K562 (cell line): ENCODE data around the gene FILIP1L. TPM values are rescaled to one million over a fixed set of nuclear protein-coding genes. Genes with fewer than 3 reads are reported as not detected.

ENCODE experiments used
- ATAC-seq: fragments of 200-7000 bp; cut with Tn5 transposase; 3 replicates; pipeline ENCODE4 v1.9.1; 2020; ENCODE audit warnings: moderate library complexity
- BruUV-seq: library from RNA; stranded (reverse); fragments of 400-500 nt; replicated peaks from 2 replicates; lab custom pipeline; 2021; lab: Mats Ljungman, UMichigan
- CTCF ChIA-PET: fragments of 300-600 bp; formaldehyde crosslinking; extraction: SDS; loops from one replicate; lab custom pipeline; 2021; ENCODE audit warnings: low intra/inter-chr PET ratio; lab: Yijun Ruan, JAX
- POLR2A ChIA-PET: fragments of 300-600, 350-650 bp; sonication (Branson Sonifier 250); formaldehyde crosslinking; extraction: SDS; loops from one replicate; lab custom pipeline; 2021; ENCODE audit warnings: antibody characterized with exemption, inconsistent platforms; lab: Yijun Ruan, JAX
- DNase-seq, 4 experiments: peaks; one replicate each; pipeline versions ENCODE4 v3.0.0 to v3.0.0-alpha.2; 2011 to 2018; ENCODE audit warnings: low spot score in 3 of 4, mixed read lengths in 3 of 4; ENCODE audit errors: extremely low read depth in 1 of 4
- FAIRE-seq: peaks from 2 replicates; lab custom pipeline; 2011; peaks lifted over from hg19 to GRCh38; lab: Jason Lieb, UNC
- H2AFZ ChIP-seq: 2 replicates; pipeline ENCODE4 v1.6.0; 2011; ENCODE audit warnings: low read depth, low read length, control low read depth, inconsistent platforms
- H3K27ac ChIP-seq: fragments of 200-600 bp; 3 replicates; pipeline ENCODE4 v1.8.0; 2011; ENCODE audit warnings: low read depth, mild to moderate bottlenecking, control low read depth, inconsistent platforms, low read length, moderate library complexity, mixed read lengths; ENCODE audit errors: extremely low read depth
- H3K27me3 ChIP-seq, 2 experiments: fragments of 300-600 bp in 1 of 2; 2 replicates in 1 of 2; 3 replicates in 1 of 2; pipeline versions ENCODE4 v1.6.0 to v1.8.0; 2011; ENCODE audit warnings: inconsistent platforms in 2 of 2, low read length in 2 of 2, mild to moderate bottlenecking in 1 of 2, mixed read lengths in 1 of 2, moderate library complexity in 1 of 2; ENCODE audit not compliant: control insufficient read depth in 2 of 2, insufficient read depth in 2 of 2
- H3K36me3 ChIP-seq: fragments of 300-600 bp; 3 replicates; pipeline ENCODE4 v1.8.0; 2011; ENCODE audit warnings: mild to moderate bottlenecking, low read length, inconsistent platforms; ENCODE audit not compliant: control insufficient read depth, insufficient read depth
- H3K4me1 ChIP-seq, 2 experiments: fragments of 200-600 bp in 1 of 2; replicated peaks in 1 of 2; 2 replicates in 1 of 2; 3 replicates in 1 of 2; pipeline versions ENCODE4 v1.5.1 to v1.8.0; 2011; ENCODE audit warnings: inconsistent platforms in 2 of 2, low read length in 2 of 2, mild to moderate bottlenecking in 1 of 2, mixed read lengths in 1 of 2, moderate library complexity in 1 of 2; ENCODE audit not compliant: control insufficient read depth in 2 of 2, insufficient read depth in 2 of 2
- H3K4me2 ChIP-seq: 2 replicates; pipeline ENCODE4 v1.6.1; 2011; ENCODE audit warnings: low read length, control low read depth, inconsistent platforms, mixed read lengths; ENCODE audit not compliant: insufficient read depth
- H3K4me3 ChIP-seq: fragments of 200-600 bp; sonication (generic), shearing (Covaris generic); 2 replicates; pipeline ENCODE4 v1.5.1; 2016; ENCODE audit warnings: control low read depth, inconsistent platforms
- H3K79me2 ChIP-seq: fragments of 200-600 bp; 3 replicates; pipeline ENCODE4 v1.8.0; 2011; ENCODE audit warnings: low read length, inconsistent platforms; ENCODE audit not compliant: control insufficient read depth, insufficient read depth
- H3K9ac ChIP-seq, 2 experiments: 2 replicates each; pipeline versions ENCODE4 v1.6.0 to v1.6.1; 2011; ENCODE audit warnings: low read depth in 2 of 2, low read length in 2 of 2, control low read depth in 1 of 2, inconsistent platforms in 1 of 2, mild to moderate bottlenecking in 1 of 2, mixed read lengths in 1 of 2; ENCODE audit not compliant: insufficient read depth in 1 of 2
- H3K9me1 ChIP-seq: one replicate; pipeline ENCODE4 v1.6.0; 2011; ENCODE audit warnings: inconsistent platforms, mild to moderate bottlenecking, low read length, moderate library complexity; ENCODE audit not compliant: control insufficient read depth, insufficient read depth
- H3K9me3 ChIP-seq: replicated peaks from 2 replicates; pipeline ENCODE4 v1.5.1; 2011; ENCODE audit warnings: low read depth, low read length, inconsistent platforms; ENCODE audit not compliant: control insufficient read depth, insufficient read depth
- H4K20me1 ChIP-seq: replicated peaks from 2 replicates; pipeline ENCODE4 v1.6.1; 2011; ENCODE audit warnings: low read length, inconsistent platforms, mixed read lengths; ENCODE audit not compliant: control insufficient read depth, insufficient read depth
- HMGXB4 ChIP-seq: sonication (generic); formaldehyde crosslinking; IDR thresholded peaks from 2 replicates; pipeline ENCODE4 v1.8.1; 2023; ENCODE audit warnings: mild to moderate bottlenecking, missing genetic modification reagents
- MLLT1 ChIP-seq, 2 experiments: fragments of 450-650 bp; IDR thresholded peaks; 2 replicates each; pipeline ENCODE4 v1.6.1; 2016
- MTA3 ChIP-seq: fragments of 450-650 bp; formaldehyde crosslinking; IDR thresholded peaks from 2 replicates; pipeline ENCODE4 v1.6.1; 2017; ENCODE audit warnings: mild to moderate bottlenecking, borderline replicate concordance
- PHTF2 ChIP-seq: fragments of 250-450 bp; sonication (Bioruptor Pico); IDR thresholded peaks from 2 replicates; pipeline ENCODE4 v1.5.0; 2021; ENCODE audit warnings: mild to moderate bottlenecking
- RUNX1 ChIP-seq: sonication (generic); IDR thresholded peaks from 2 replicates; pipeline ENCODE4 v1.6.1; 2016; ENCODE audit warnings: antibody characterized with exemption, low read depth
- TAF15 ChIP-seq: fragments of 200-400 bp; formaldehyde crosslinking; IDR thresholded peaks from 2 replicates; pipeline ENCODE4 v1.6.1; 2017; ENCODE audit warnings: mild to moderate bottlenecking, low read depth, low read length, moderate library complexity
- TAL1 ChIP-seq: fragments of 450-650 bp; IDR thresholded peaks from 2 replicates; pipeline ENCODE4 v1.6.1; 2016; ENCODE audit warnings: mild to moderate bottlenecking
- USF1 ChIP-seq: sonication (generic); formaldehyde crosslinking; IDR thresholded peaks from 2 replicates; pipeline ENCODE4 v1.9.0; 2022; ENCODE audit warnings: mild to moderate bottlenecking, missing genetic modification reagents
- ZBTB49 ChIP-seq: sonication (generic); formaldehyde crosslinking; IDR thresholded peaks from 2 replicates; pipeline ENCODE4 v1.8.0; 2022; ENCODE audit warnings: missing genetic modification reagents, mild to moderate bottlenecking, borderline replicate concordance
- ZFP91 ChIP-seq: sonication (generic); formaldehyde crosslinking; IDR thresholded peaks from 2 replicates; pipeline ENCODE4 v1.8.0; 2022; ENCODE audit warnings: mild to moderate bottlenecking, missing genetic modification reagents
- ZKSCAN3 ChIP-seq: fragments of 250-450 bp; sonication (Bioruptor Pico); IDR thresholded peaks from 2 replicates; pipeline ENCODE4 v1.4.0; 2020
- ZNF134 ChIP-seq: fragments of 250-450 bp; sonication (Bioruptor Pico); conservative IDR thresholded peaks from 2 replicates; pipeline ENCODE4 v1.4.0; 2020
- WGBS: fragments of 100-300 bp; shearing (Covaris generic); methylation state at CpG from one replicate; pipeline ENCODE4 v1.1.6; 2016; ENCODE audit warnings: low coverage, mixed read lengths; ENCODE audit not compliant: insufficient coverage; ENCODE audit errors: missing lambda C conversion rate; 5-methylcytosine and 5-hydroxymethylcytosine counted together
- in situ Hi-C: fragments of 300-500 bp; cut with MboI; formaldehyde crosslinking; loops from 4 replicates; pipeline ENCODE4 v1.15.0; 2018; ENCODE audit warnings: inconsistent platforms, mixed read lengths
- intact Hi-C: fragments of 100-400 bp; cut with micrococcal nuclease; formaldehyde crosslinking; loops from 2 replicates; pipeline ENCODE4 v1.14.2; 2022
- polyA plus RNA-seq, 8 experiments: library from polyadenylated mRNA; depleted of rRNA in 4 of 8; stranded (reverse) in 5 of 8; unstranded in 3 of 8; fragments of >200 nt; fragmentation: Nextera tagmentation in 2 of 8; fragmentation: Illumina TruSeq in 1 of 8; extraction: Ambion mirVana in 2 of 8; extraction: Trizol in 1 of 8; gene quantifications; 2 replicates each; pipeline versions ENCODE4 v1.2.1 to v1.2.3, GENCODE V29; 2011 to 2014; ENCODE audit warnings: inconsistent platforms in 1 of 8, missing spikeins in 1 of 8
- total RNA-seq, 7 experiments: library from RNA; depleted of rRNA in 6 of 7; stranded (reverse); fragments of >200 nt in 6 of 7; fragmentation: Illumina TruSeq in 2 of 7; extraction: Trizol in 2 of 7; gene quantifications; 2 replicates each; pipeline versions ENCODE4 v1.2.1 to v1.2.3, GENCODE V29; 2011 to 2021; ENCODE audit warnings: low replicate concordance in 1 of 7

The FILIP1L gene
- total and polyA plus RNA-seq, 9 of the 15 experiments (the other 6 are each of a cell fraction or from before 2014, with no cell fraction given): 0.50 to 2.1 (median 1.1) TPM

- ChIA-PET CTCF (no interaction called here), POLR2A (interaction anchor here (0.6 to 1.7 kb wide), 4 partner anchors 8 to 1306 kb away, joined by 3 to 7 read pairs (median 4); no protein-coding TSS in a partner anchor)
- no peaks in the 10 kb centered on the region for H3K36me3 ChIP-seq
- no peaks in the 10 kb centered on the region for H3K27me3 ChIP-seq
- H3K4me2 ChIP-seq: no peak overlapping the region
- 25% methylated on average over 1 of the region's 1 CpG for WGBS
- FAIRE-seq (no peak), DNase-seq (no peak), ATAC-seq (no peak; the same call in 2 of the 3 replicates)
- H3K4me1 ChIP-seq: peaks cover 0 to 14% of the 10 kb centered on the region in 2 experiments; a peak in 2 of 5 replicates
- intact Hi-C loops (no loop called here), in situ Hi-C loops (no loop called here)
- H3K27ac ChIP-seq: no peak overlapping the region
- 0 out of 2 replicates have a peak, but pooled peaks cover 8% of the 10 kb centered on the region for H4K20me1 ChIP-seq
- no peaks in the 10 kb centered on the region for H3K9me3 ChIP-seq
- H3K79me2 ChIP-seq: peaks cover 8% of the 10 kb centered on the region; the same call in 2 of the 3 replicates
- H3K9me1 ChIP-seq: peaks cover 3% of the 10 kb centered on the region
- H3K4me3 ChIP-seq: no peak overlapping the region
- H3K9ac ChIP-seq: no peak overlapping the region
- no TSS peak for BruUV-seq
- H2AFZ ChIP-seq: no peak overlapping the region
- TF ChIP-seq TAL1 (no peak), ZNF134 (CRISPR knock-in tag) (no peak), TAF15 (no peak), HMGXB4 (CRISPR knock-in tag) (no peak), MLLT1 (IDR thresholded peaks at IDR 0.05) (no peak), ZKSCAN3 (CRISPR knock-in tag) (no peak), PHTF2 (CRISPR knock-in tag) (no peak), MTA3 (no peak), USF1 (CRISPR knock-in tag) (no peak), ZBTB49 (CRISPR knock-in tag) (no peak), ZFP91 (no peak), RUNX1 (no peak)
Measured at GRCh38 chr3:99950921-99951320, 163.4 kb downstream of the FILIP1L start.
